ENCODE measurements around the gene MAEA.

DNA sequence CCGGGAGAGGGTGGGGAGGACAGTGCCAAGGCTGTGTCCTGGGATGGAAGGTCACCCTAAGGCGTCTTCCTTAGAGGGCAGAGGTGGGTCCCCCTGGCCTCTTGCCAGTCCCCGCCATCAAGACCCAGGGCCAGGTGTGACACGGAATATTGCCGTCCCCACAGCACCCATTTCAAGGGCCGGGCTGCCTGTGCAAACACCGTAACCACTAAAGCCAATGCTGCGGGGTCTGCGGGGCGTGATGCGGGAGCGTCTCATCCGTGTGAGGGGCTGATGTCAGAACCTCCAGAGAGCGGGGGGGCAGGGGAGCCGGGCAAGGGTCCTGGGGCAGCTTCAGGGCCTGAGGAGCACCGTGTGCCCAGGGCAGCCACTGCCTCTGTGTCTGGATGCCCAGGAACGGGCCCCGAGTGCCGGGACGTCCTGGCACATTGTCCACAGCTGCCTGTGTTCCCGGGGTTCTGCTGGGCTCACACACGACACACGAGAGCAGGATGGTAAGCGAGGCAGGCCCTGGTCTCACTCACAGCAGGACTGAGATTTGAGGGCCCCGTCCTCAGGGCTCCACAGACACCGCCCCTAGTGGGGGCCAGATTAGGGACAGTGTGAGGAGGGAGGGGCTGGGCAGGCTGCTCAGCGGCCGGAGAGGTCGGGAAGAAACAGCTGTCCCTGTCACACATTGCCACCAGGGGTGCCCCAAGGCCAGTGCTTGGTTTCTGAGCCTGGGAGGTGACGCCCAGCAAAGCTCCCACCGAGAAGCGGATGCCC, 87.3 kb downstream of the MAEA start:
- TF ChIP-seq, protein P1, sequence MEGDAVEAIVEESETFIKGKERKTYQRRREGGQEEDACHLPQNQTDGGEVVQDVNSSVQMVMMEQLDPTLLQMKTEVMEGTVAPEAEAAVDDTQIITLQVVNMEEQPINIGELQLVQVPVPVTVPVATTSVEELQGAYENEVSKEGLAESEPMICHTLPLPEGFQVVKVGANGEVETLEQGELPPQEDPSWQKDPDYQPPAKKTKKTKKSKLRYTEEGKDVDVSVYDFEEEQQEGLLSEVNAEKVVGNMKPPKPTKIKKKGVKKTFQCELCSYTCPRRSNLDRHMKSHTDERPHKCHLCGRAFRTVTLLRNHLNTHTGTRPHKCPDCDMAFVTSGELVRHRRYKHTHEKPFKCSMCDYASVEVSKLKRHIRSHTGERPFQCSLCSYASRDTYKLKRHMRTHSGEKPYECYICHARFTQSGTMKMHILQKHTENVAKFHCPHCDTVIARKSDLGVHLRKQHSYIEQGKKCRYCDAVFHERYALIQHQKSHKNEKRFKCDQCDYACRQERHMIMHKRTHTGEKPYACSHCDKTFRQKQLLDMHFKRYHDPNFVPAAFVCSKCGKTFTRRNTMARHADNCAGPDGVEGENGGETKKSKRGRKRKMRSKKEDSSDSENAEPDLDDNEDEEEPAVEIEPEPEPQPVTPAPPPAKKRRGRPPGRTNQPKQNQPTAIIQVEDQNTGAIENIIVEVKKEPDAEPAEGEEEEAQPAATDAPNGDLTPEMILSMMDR (conservative IDR thresholded peaks at IDR 0.05; ENCODE audit: low read depth in 2 of 2): peak in 1 of 2 experiments; percentile 28; a peak in 1 of 4 replicates
- TF ChIP-seq EZH2phosphoT487 (IDR thresholded peaks at IDR 0.05; ENCODE audit: unreplicated experiment) (no peak), EZH2 (IDR thresholded peaks at IDR 0.05; ENCODE audit: low read depth, unreplicated experiment) (no peak), POLR2AphosphoS5 (IDR thresholded peaks at IDR 0.05; ENCODE audit: low read depth) (no peak)
- TF ChIP-seq, protein P2, sequence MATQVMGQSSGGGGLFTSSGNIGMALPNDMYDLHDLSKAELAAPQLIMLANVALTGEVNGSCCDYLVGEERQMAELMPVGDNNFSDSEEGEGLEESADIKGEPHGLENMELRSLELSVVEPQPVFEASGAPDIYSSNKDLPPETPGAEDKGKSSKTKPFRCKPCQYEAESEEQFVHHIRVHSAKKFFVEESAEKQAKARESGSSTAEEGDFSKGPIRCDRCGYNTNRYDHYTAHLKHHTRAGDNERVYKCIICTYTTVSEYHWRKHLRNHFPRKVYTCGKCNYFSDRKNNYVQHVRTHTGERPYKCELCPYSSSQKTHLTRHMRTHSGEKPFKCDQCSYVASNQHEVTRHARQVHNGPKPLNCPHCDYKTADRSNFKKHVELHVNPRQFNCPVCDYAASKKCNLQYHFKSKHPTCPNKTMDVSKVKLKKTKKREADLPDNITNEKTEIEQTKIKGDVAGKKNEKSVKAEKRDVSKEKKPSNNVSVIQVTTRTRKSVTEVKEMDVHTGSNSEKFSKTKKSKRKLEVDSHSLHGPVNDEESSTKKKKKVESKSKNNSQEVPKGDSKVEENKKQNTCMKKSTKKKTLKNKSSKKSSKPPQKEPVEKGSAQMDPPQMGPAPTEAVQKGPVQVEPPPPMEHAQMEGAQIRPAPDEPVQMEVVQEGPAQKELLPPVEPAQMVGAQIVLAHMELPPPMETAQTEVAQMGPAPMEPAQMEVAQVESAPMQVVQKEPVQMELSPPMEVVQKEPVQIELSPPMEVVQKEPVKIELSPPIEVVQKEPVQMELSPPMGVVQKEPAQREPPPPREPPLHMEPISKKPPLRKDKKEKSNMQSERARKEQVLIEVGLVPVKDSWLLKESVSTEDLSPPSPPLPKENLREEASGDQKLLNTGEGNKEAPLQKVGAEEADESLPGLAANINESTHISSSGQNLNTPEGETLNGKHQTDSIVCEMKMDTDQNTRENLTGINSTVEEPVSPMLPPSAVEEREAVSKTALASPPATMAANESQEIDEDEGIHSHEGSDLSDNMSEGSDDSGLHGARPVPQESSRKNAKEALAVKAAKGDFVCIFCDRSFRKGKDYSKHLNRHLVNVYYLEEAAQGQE (IDR thresholded peaks at IDR 0.05; ENCODE audit: unreplicated experiment): no peak
